PC-9 (cell line): Measurements from ENCODE around the gene TMEM183A. TPM values are rescaled to one million over a fixed set of nuclear protein-coding genes. Genes with fewer than 3 reads are reported as not detected.
A peak's percentile ranks its signal among the peaks of the same experiment; 100 is the strongest.

Experiments used
- BruUV-seq: library from RNA; stranded (reverse); fragments of 400-500 nt; replicated peaks from 2 replicates; lab custom pipeline; 2021; lab: Mats Ljungman, UMichigan
- CTCF ChIA-PET: fragments of 300-600 bp; sonication (Branson Sonifier 250); formaldehyde crosslinking; loops from one replicate; lab custom pipeline; 2022; ENCODE audit warnings: antibody characterized with exemption; lab: Charles Lee
- POLR2A ChIA-PET: fragments of 300-600 bp; sonication (Branson Sonifier 250); formaldehyde crosslinking; loops from one replicate; lab custom pipeline; 2022; ENCODE audit warnings: antibody characterized with exemption; ENCODE audit not compliant: unreplicated experiment; lab: Charles Lee
- DNase-seq, 2 experiments: peaks; one replicate each; pipeline versions ENCODE4 v3.0.0 to v3.0.0-alpha.2; 2015 to 2022; ENCODE audit warnings: mixed read lengths in 1 of 2
- H2AFZ ChIP-seq: fragments of 200-600 bp; sonication (generic); 2 replicates; pipeline ENCODE4 v1.8.1; 2017; ENCODE audit warnings: antibody characterized with exemption
- H3F3A ChIP-seq: fragments of 200-600 bp; sonication (generic); 2 replicates; pipeline ENCODE4 v1.8.1; 2017; ENCODE audit warnings: antibody characterized with exemption, mild to moderate bottlenecking, low read depth; ENCODE audit not compliant: insufficient read depth
- H3K27ac ChIP-seq: fragments of 200-600 bp; sonication (generic); 2 replicates; pipeline ENCODE4 v1.6.1; 2016; ENCODE audit warnings: mixed run types
- H3K27me3 ChIP-seq: fragments of 200-600 bp; sonication (generic); 2 replicates; pipeline ENCODE4 v1.6.1; 2016; ENCODE audit warnings: low read depth, mixed run types; ENCODE audit not compliant: insufficient read depth
- H3K36me3 ChIP-seq: fragments of 200-600 bp; sonication (generic); 2 replicates; pipeline ENCODE4 v1.6.1; 2016; ENCODE audit warnings: low read depth, mixed run types
- H3K4me1 ChIP-seq: fragments of 200-600 bp; sonication (generic); replicated peaks from 2 replicates; pipeline ENCODE4 v1.6.1; 2016; ENCODE audit warnings: mixed run types; ENCODE audit not compliant: insufficient read depth
- H3K4me2 ChIP-seq: fragments of 200-600 bp; sonication (generic); 2 replicates; pipeline ENCODE4 v1.6.1; 2017; ENCODE audit warnings: mixed run types
- H3K4me3 ChIP-seq: fragments of 200-600 bp; sonication (generic); 2 replicates; pipeline ENCODE4 v1.6.1; 2016; ENCODE audit warnings: mixed run types
- H3K79me2 ChIP-seq: fragments of 200-600 bp; sonication (generic); 2 replicates; pipeline ENCODE4 v1.6.1; 2017; ENCODE audit warnings: low read depth, mixed run types
- H3K9me2 ChIP-seq: fragments of 200-600 bp; sonication (generic); 2 replicates; pipeline ENCODE4 v1.8.1; 2017; ENCODE audit warnings: mild to moderate bottlenecking; ENCODE audit not compliant: insufficient read depth
- H3K9me3 ChIP-seq: fragments of 200-600 bp; sonication (generic); 2 replicates; pipeline ENCODE4 v1.8.1; 2016; ENCODE audit warnings: low read depth; ENCODE audit not compliant: insufficient read depth
- H4K20me1 ChIP-seq: fragments of 200-600 bp; sonication (generic); 2 replicates; pipeline ENCODE4 v1.8.1; 2017; ENCODE audit not compliant: insufficient read depth
- EZH2 ChIP-seq: fragments of 200-600 bp; sonication (generic); IDR thresholded peaks from 2 replicates; pipeline ENCODE4 v1.8.0; 2017; ENCODE audit warnings: antibody characterized with exemption, low read depth
- intact Hi-C: fragments of 100-400 bp; cut with micrococcal nuclease; formaldehyde crosslinking; loops from one replicate; pipeline ENCODE4 v1.10.0; 2022; ENCODE audit not compliant: unreplicated experiment
- total RNA-seq: library from RNA; stranded (reverse); gene quantifications from 2 replicates; pipeline ENCODE4 v1.2.3, GENCODE V29; 2021
- TF ChIP-seq, protein P1 (sequence below): fragments of 200-600 bp; sonication (generic); conservative IDR thresholded peaks from 2 replicates; pipeline ENCODE4 v1.6.1; 2017; ENCODE audit warnings: mixed run types, antibody characterized with exemption, mild to moderate bottlenecking, moderate library complexity

Gene TMEM183A
- total RNA-seq, 1 experiment from 2014 or later = 53.5 TPM

DNA sequence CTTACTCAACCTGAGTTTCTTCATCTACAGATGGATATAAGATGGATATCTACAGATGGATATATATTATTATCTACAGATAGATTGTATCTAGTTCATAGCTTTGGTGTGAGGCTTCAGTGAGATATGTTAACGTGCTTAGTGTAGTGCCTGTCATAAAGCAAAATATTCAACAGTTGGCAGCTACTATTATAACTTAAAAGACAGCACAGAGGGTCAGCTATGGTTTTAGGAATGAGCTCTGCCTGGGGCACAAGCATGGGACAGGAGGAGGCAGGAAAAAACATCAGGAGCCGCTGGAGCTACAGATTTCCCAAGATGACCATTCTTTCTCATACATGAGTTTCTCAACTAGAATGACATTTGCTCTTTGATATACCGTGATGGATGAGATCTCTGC lies 38.8 kb upstream of the TMEM183A start:
- Histone ChIP-seq H2AFZ (no peak overlapping the region; the same call in 1 of the 2 replicates), H3K36me3 (peaks cover 4% of the 10 kb centered on the region; the same call in 1 of the 2 replicates), H3K4me2 (peak overlapping the region; percentile 94), H3K27me3 (no peaks in the 10 kb centered on the region), H4K20me1 (no peaks in the 10 kb centered on the region), H3K9me2 (no peaks in the 10 kb centered on the region), H3K79me2 (peaks cover 12% of the 10 kb centered on the region; the same call in 1 of the 2 replicates), H3K27ac (no peak overlapping the region), H3K4me1 (peaks cover 16% of the 10 kb centered on the region), H3F3A (peaks cover 15% of the 10 kb centered on the region; the same call in 1 of the 2 replicates), H3K4me3 (no peak overlapping the region), H3K9me3 (no peaks in the 10 kb centered on the region)
- ChIA-PET POLR2A (no interaction called here), CTCF (interaction anchor here (0.5 to 0.8 kb wide), 4 partner anchors 16 to 370 kb away, joined by 3 to 9 read pairs (median 6); no protein-coding TSS in a partner anchor)
- TF ChIP-seq, protein P1, sequence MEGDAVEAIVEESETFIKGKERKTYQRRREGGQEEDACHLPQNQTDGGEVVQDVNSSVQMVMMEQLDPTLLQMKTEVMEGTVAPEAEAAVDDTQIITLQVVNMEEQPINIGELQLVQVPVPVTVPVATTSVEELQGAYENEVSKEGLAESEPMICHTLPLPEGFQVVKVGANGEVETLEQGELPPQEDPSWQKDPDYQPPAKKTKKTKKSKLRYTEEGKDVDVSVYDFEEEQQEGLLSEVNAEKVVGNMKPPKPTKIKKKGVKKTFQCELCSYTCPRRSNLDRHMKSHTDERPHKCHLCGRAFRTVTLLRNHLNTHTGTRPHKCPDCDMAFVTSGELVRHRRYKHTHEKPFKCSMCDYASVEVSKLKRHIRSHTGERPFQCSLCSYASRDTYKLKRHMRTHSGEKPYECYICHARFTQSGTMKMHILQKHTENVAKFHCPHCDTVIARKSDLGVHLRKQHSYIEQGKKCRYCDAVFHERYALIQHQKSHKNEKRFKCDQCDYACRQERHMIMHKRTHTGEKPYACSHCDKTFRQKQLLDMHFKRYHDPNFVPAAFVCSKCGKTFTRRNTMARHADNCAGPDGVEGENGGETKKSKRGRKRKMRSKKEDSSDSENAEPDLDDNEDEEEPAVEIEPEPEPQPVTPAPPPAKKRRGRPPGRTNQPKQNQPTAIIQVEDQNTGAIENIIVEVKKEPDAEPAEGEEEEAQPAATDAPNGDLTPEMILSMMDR = no peak
- no peak for TF ChIP-seq EZH2
- no peak for DNase-seq
- no TSS peak for BruUV-seq
- intact Hi-C loops = loop anchor here (5.0 kb wide), 1 partner anchor 161 kb away; the partner anchor contains the start of gene KDM5B

DNA sequence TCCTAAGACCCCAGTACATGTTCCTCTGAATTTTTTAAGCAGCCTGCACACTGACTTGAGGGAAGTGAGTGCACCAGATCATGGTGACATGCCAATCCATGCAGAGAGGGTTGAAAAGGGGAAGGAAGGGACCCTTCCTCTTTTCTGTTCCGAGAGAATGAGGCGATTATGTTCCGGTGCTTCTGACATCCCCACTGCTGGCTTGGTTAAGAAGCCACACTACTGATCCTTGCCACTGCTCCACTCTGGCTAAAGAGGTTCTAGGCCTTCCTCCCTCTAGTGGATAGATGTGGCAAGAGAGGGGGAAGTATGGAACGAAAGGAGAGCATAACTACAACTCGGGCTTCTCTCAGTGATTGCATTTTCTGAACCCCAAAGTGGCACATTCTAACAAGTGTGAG lies 38.3 kb upstream of the TMEM183A start:
- H3K4me2 ChIP-seq = no peak overlapping the region
- ChIA-PET CTCF (no interaction called here), POLR2A (no interaction called here)
- no peak overlapping the region for H3K27ac ChIP-seq
- H3K4me1 ChIP-seq = peaks cover 16% of the 10 kb centered on the region
- H3K36me3 ChIP-seq = peaks cover 4% of the 10 kb centered on the region; the same call in 1 of the 2 replicates
- H4K20me1 ChIP-seq = no peaks in the 10 kb centered on the region
- no peaks in the 10 kb centered on the region for H3K9me2 ChIP-seq
- no peaks in the 10 kb centered on the region for H3K9me3 ChIP-seq
- intact Hi-C loops = loop anchor here (1.0 to 5.0 kb wide), 2 partner anchors 43 to 162 kb away; partner anchors contain the start of gene KDM5B
- no peak overlapping the region for H3K4me3 ChIP-seq
- no peak overlapping the region for H2AFZ ChIP-seq
- no peaks in the 10 kb centered on the region; the same call in 1 of the 2 replicates for H3K27me3 ChIP-seq
- peak in 1 of 2 experiments; percentile 49 for DNase-seq
- no peak for TF ChIP-seq EZH2
- TF ChIP-seq, protein P1 = peak; percentile 68
- peaks cover 15% of the 10 kb centered on the region; the same call in 1 of the 2 replicates for H3F3A ChIP-seq
- no TSS peak for BruUV-seq
- peaks cover 12% of the 10 kb centered on the region; the same call in 1 of the 2 replicates for H3K79me2 ChIP-seq

DNA sequence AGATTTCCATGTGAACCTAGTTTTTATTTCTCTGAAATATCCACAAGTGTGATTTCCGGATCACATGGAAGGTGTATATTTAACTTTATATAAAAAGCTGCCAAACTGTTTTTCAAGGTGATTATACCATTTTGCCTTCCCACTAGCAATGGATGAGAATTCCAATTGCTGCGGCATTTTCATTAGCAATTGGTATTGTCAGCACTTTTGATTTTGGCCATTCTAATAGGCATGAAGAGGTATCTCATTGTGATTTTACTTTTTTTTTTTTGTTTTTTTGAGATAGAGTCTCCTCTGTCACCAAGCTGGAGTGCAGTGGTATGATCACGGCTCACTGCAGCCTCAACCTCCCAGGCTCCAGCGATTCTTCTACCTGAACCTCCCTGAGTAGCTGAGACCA lies 35.1 kb upstream of the TMEM183A start:
- H3K79me2 ChIP-seq = no peaks in the 10 kb centered on the region
- BruUV-seq = no TSS peak
- no peaks in the 10 kb centered on the region for H3K9me3 ChIP-seq
- H3K36me3 ChIP-seq = no peaks in the 10 kb centered on the region
- H3K4me1 ChIP-seq = peaks cover 8% of the 10 kb centered on the region
- H3K27me3 ChIP-seq = peaks cover 4% of the 10 kb centered on the region; the same call in 1 of the 2 replicates
- no peaks in the 10 kb centered on the region for H3K9me2 ChIP-seq
- peaks cover 10% of the 10 kb centered on the region; the same call in 1 of the 2 replicates for H3F3A ChIP-seq
- no peak overlapping the region for H3K4me2 ChIP-seq
- ChIA-PET CTCF (no interaction called here), POLR2A (interaction anchor here (0.5 kb wide), 1 partner anchor 45 kb away, joined by 5 read pairs; no protein-coding TSS in a partner anchor)
- no peak overlapping the region for H3K27ac ChIP-seq
- DNase-seq = no peak
- no peak overlapping the region for H2AFZ ChIP-seq
- H4K20me1 ChIP-seq = no peaks in the 10 kb centered on the region
- no peak overlapping the region for H3K4me3 ChIP-seq
- no peak for TF ChIP-seq EZH2
- TF ChIP-seq, protein P1 = no peak
- intact Hi-C loops = no loop called here
